ENCODE results near the gene SLC35F3.
A peak's percentile ranks its signal among the peaks of the same experiment; 100 is the strongest.

SLC35F3 gene

DNA sequence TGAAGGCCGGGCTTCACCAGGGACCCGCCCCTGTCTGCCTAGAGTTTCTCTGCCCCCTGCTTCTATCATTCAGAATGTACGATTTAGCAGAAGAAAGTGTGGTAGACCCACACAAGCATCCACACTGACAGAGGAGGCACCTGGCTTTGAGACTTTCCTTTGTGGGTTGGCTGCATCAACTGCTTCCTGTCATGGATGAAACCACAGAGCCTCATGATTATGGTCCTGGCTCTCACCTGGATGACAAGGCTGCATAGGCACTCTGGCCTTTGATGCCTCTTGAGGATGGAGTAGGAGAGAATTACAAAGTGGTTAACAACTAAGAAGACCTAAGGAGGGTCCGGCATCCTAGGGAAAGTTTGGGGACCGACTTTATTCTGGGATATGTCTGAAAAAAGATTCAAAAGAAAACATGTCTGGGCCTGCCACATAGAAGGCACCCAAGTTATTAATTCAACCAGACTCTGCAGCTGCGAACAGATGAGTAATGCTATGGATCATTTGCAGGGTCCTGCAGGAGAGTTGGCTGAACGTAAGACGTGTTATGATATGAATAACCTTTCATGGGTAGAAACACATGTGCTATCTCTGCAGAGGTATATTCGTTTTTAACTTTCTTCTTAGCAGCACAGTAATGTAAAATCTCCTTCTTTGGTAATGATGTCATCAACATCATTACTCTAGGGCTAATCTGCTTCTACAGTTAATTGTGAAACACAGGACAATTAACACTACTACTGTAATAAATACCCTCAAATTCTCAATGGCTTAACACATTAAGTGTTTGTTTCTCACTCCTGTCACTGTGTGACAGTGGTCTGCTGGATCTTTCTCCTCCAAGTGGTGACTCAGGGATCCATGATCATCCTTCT lies 136.2 kb downstream of the SLC35F3 start:
- DNase-seq (ENCODE audit: low read depth): no peak

GRCh38 chr1:234044079-234044478 lies 139.6 kb downstream of the SLC35F3 start:
- no peak for DNase-seq (ENCODE audit: low read depth)

DNA sequence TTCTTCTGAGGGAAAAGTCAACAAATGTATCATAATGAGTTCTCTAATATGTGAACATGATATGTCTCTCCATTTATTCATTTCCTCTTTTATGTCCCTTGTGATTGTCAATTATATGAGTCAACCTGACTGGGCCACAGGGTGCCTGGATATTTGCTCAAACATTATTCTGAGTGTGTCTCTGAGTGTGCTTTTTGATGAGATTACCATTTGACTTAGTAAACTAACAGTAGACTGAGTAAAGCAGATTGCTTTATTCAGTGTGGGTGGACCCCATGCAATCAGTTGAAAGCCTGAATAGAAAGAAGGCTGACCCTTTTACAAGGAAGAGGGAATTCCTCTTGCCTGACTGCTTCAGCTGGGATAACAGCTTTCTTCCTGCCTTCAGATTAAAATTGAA lies 142.6 kb downstream of the SLC35F3 start:
- no peak for DNase-seq (ENCODE audit: low read depth)

GRCh38 chr1:234062166-234062565 lies 157.7 kb downstream of the SLC35F3 start:
- no peak for DNase-seq (ENCODE audit: low read depth)

- peak; percentile 60 for DNase-seq (ENCODE audit: low read depth)
These were observed 161.4 kb downstream of the SLC35F3 start for GRCh38 chr1:234065794-234066447.

DNA sequence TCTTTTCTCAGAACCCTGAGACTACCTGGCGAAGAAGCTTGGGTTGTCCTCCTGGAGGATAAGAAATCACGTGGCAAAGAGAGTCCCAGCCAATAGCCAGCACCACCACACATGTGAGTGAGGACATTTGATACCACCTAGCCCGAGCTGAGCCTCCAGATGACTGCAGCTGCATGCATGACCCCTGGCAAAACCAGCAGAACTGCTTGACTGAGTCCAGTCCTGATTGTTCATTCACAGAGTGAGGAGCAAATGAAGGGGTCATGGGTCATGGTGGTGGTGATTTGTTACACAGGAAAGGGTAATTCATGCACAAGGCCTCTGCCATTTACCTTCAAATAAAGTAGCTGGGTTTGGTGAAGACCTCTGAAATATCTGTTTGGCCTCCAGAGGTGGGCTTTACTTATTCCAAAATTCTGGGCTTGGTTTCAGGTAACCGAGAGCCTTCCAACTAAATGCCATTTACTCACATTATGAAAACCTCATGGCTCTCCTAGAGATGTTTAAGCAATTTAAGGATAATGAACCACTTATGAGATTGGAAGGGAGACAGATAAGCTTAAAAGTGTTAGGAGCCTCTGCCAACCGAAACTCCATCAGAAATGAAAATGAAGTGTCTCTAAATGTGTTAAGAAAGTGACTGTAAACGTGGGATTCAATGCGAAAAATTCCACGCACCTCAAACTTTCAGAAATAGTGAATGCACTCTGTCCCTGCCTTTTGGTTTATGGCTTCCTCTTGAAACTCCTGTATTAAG lies 163.3 kb downstream of the SLC35F3 start:
- DNase-seq (ENCODE audit: low read depth): no peak

- no peak for DNase-seq (ENCODE audit: low read depth)
These were observed 165.3 kb downstream of the SLC35F3 start for GRCh38 chr1:234069760-234070159.

DNA sequence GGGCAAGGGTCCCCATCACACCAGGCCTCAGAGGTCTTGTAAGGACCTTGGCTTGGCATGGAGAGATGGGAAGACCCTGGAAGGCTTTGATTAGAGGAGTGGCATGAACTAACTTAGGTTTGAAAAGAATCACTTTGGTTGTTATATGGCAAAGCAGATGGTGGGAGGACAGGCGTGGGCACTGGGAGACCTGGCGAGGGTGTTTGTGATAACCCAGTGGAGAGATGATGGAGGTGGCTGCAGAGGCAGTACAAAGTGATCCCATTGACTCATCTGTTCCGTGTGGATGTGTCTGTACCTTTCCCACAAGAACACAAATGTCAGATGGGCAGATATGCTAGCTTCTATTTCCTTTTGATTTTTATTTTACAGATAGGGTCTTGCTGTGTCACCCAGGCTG lies 168.3 kb downstream of the SLC35F3 start:
- DNase-seq (ENCODE audit: low read depth): no peak

GRCh38 chr1:234078143-234078542 lies 173.7 kb downstream of the SLC35F3 start:
- DNase-seq (ENCODE audit: low read depth): no peak

- DNase-seq (ENCODE audit: low read depth): no peak
These were observed 175.4 kb downstream of the SLC35F3 start for GRCh38 chr1:234079896-234080295.

DNA sequence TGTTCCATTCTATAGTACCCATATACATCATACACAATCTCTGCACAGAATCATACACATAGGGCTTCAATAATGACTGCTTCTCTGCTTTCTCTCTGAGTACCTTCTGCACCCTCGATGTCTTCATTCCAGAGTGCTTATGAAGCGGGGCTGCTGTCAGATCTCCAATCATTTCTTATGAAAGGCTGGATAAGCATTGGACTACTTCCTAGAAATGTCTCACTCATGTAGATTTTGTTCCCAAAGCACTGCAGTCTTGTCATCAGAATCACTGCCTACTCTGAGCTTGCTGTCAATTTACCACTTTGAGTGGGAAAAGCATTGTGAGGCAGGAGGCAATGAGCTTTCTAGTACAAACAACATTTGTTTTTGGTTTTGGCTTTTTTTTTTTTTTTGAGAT lies 179.0 kb downstream of the SLC35F3 start:
- DNase-seq (ENCODE audit: low read depth): no peak

GRCh38 chr1:234089396-234089795 lies 184.9 kb downstream of the SLC35F3 start:
- DNase-seq (ENCODE audit: low read depth): no peak

DNA sequence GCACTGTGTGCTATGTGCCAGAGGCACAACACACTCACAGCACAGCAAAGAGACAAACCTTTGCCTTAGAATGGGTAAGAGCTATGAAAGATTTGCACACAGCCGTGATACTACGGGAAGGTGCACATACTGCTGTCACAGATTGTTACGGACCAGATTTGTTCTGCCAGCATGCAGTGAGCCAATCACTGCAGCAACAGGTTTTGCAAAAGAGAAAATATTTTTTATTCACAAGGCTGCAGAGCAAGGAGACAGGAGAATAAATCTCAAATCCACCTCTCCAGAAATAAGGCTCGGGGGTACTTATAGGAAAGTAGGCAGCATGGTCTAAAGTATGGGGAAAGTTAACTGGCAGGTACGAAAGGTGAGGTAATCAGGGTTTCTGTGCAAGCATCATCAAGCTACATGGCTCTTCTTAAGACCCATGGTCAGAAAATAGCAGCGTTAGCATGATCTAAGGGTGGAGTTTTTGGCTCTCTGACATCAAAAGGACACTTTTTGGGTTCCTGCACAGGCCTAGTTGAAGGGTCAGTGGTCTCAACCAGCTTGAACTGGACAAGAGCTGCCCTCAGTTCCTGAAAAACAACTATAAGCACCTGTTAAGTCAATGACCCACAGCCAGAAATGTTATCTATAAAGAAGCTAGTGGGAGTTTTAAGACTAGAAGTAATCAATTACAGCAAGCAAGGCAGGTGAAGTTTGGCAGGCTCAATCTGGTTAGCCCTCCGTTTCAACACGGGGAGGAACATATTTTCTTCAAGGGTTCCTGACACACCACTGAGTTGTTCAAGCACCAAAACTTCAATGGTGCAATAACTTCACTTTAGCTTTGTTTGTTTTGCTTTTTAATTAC lies 186.0 kb downstream of the SLC35F3 start:
- no peak for DNase-seq (ENCODE audit: low read depth)

GRCh38 chr1:234091065-234091401 lies 186.6 kb downstream of the SLC35F3 start:
- no peak for DNase-seq (ENCODE audit: low read depth)

- no peak for DNase-seq (ENCODE audit: low read depth)
These were observed 187.4 kb downstream of the SLC35F3 start for GRCh38 chr1:234091876-234092275.

DNA sequence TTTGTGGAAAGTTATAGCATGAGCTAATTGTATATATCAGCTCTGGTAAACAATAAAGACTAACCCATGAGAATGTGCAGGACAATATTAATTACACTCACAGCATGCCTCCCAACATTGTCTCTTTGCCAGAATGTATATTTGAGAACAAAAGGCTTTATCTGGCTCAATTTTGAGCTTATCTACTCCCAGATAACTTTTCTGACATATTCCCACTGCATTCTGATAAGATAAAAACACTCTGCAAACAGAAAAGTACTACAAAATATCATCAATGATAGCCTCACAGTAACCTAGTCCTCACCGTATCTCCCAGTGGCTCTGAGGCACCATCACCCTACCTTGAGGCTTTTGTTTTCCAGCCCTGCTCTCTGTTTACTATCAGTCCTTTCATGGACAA lies 188.6 kb downstream of the SLC35F3 start:
- no peak for DNase-seq (ENCODE audit: low read depth)

DNA sequence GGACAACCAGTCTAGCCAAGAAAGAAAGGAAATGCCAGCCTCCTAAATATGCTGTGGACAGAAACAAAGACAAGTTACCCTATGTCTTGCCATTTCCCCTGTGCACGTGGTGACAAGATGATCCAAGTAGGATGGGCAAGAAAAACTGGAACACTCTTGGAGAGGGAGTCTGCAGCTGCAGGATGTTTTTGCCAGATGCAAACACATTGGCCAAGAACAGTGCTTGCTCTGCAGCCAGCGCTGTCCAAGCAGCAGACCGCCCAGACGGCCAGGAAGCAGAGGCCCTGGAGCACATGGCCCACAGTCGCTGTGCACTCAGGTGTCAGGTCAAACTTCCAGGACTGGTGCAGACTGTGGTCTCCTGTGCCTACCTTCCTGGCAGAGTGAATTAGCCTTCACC lies 189.3 kb downstream of the SLC35F3 start:
- DNase-seq (ENCODE audit: low read depth): no peak

GRCh38 chr1:234094172-234094571 lies 189.7 kb downstream of the SLC35F3 start:
- no peak for DNase-seq (ENCODE audit: low read depth)

DNA sequence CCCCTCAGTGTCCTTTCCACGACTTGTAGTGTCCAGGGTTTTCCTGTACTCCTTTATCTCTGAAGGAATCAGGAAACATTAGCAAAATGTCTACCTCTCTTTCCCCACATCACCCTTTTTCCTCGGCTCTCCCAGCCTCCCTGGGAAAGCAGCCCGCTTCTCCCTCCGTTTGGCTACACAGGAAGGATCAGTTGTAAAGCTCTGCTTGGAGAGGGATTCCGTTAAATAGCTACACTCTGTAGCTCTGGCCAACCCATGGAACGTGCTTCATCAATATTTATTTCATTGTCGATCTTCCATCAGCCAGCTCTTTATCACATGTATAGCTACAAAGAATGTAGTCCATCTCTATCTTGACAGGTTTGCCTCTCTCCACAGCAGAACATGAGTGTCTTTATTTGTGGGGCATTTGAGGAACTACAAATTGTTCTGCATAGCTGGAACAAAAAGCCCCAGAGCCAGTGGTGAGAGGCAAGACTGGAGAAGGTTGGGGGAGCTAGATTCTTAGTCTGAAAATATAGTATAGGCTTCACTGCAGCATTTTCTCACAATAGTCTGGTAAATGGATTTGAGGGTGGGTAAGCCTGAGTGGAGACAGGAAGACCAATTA lies 191.8 kb downstream of the SLC35F3 start:
- DNase-seq (ENCODE audit: low read depth): no peak

DNA sequence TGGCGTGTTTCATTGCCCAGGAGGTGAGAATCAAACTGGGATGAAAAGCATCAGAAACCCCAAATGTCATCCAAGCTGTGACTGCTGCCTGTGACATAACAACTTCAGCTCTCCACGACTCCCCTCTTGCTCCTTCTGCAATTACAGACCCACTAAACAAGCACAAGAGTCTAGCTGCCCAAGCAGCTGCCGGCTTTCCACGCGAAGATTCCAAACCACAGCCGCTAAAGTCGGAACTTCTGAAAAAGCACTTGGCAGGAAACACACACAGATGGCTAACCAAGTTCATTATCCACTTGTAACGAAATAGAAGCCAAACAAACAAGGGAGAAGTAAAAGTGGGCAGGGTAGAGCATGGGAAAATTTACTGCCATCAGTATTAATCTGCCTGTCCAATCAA lies 198.1 kb downstream of the SLC35F3 start:
- no peak for DNase-seq (ENCODE audit: low read depth)

- DNase-seq (ENCODE audit: low read depth): no peak
These were observed 198.7 kb downstream of the SLC35F3 start for GRCh38 chr1:234103198-234103597.

GRCh38 chr1:234106032-234106431 lies 201.6 kb downstream of the SLC35F3 start:
- DNase-seq (ENCODE audit: low read depth): no peak
